Esophagus squamous epithelium (tissue), 4 donors: ENCODE results near the gene CLPTM1L.

Experiments
- CTCF ChIP-seq, 6 experiments: fragments of 450-650 bp in 4 of 6; fragments of 200-600 bp in 2 of 6; sonication (generic) in 2 of 6; IDR thresholded peaks; one replicate each; pipeline ENCODE4 v1.5.1; 2016 to 2019; ENCODE audit warnings: antibody characterized with exemption in 6 of 6, mild to moderate bottlenecking in 4 of 6, moderate library complexity in 4 of 6
- POLR2A ChIP-seq, 4 donors: fragments of 450-650 bp; IDR thresholded peaks; one replicate each; pipeline ENCODE4 v1.6.1; 2017; ENCODE audit warnings: antibody characterized with exemption in 4 of 4, mild to moderate bottlenecking in 4 of 4, moderate library complexity in 3 of 4

DNA sequence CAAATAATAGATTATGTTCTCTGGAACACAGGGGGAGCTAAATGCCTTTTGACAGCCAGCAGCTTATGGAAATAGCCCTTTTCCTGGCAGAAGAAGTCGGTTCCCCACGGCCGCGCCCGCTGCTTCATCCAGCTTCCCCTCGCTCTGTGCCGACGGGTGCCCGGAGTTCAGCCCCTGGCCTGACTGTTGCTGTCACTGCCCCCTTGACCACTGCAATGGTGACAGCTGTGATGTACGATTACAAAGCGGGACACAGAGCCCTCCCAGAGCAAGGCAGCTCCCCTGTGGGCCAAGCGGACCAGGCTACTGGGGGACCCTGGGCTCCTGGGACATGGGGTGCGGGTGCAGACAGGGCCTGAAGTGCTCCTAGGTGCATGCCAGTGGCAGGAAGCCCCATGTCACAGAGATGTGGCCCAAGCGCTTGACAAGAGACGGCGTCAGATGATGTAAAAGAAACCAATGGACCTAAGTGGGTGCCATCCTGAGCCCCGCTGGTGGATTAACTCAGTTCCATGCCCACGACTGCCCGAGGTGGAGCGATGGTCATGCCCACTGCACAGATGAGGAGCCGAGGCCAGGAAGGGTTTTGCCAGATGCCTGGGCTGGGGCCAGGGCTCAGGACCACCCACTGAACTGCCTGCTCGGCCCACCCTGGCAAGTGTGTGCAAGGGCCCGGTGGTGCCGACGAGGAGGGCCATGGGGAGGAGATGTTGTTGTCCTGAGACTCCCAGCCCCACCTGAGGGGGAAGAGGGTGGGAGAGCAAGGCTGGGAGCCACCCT lies 13.2 kb upstream of the CLPTM1L start:
- no peak for TF ChIP-seq CTCF (IDR thresholded peaks at IDR 0.05)
- TF ChIP-seq POLR2A (IDR thresholded peaks at IDR 0.05), result no peak
